Epithelial cell of proximal tubule (primary cell): ENCODE results near the gene PCLO. TPM values are rescaled to one million over a fixed set of nuclear protein-coding genes. Genes with fewer than 3 reads are reported as not detected.

Source experiments
- DNase-seq: peaks from one replicate; pipeline ENCODE4 v3.0.0-alpha.2; 2011; ENCODE audit warnings: low read depth
- H3K4me3 ChIP-seq: 2 replicates; pipeline ENCODE4 v1.5.1; 2011; ENCODE audit warnings: low read depth, mild to moderate bottlenecking, low read length
- total RNA-seq: library from RNA; depleted of rRNA; stranded (reverse); fragments of >200 nt; gene quantifications from 2 replicates; pipeline ENCODE4 v1.2.3, GENCODE V29; 2015
- TF ChIP-seq, protein P1 (sequence below): conservative IDR thresholded peaks from 2 replicates; pipeline ENCODE4 v1.5.1; 2012; ENCODE audit warnings: low read depth, mild to moderate bottlenecking, low read length

The PCLO gene, protein sequence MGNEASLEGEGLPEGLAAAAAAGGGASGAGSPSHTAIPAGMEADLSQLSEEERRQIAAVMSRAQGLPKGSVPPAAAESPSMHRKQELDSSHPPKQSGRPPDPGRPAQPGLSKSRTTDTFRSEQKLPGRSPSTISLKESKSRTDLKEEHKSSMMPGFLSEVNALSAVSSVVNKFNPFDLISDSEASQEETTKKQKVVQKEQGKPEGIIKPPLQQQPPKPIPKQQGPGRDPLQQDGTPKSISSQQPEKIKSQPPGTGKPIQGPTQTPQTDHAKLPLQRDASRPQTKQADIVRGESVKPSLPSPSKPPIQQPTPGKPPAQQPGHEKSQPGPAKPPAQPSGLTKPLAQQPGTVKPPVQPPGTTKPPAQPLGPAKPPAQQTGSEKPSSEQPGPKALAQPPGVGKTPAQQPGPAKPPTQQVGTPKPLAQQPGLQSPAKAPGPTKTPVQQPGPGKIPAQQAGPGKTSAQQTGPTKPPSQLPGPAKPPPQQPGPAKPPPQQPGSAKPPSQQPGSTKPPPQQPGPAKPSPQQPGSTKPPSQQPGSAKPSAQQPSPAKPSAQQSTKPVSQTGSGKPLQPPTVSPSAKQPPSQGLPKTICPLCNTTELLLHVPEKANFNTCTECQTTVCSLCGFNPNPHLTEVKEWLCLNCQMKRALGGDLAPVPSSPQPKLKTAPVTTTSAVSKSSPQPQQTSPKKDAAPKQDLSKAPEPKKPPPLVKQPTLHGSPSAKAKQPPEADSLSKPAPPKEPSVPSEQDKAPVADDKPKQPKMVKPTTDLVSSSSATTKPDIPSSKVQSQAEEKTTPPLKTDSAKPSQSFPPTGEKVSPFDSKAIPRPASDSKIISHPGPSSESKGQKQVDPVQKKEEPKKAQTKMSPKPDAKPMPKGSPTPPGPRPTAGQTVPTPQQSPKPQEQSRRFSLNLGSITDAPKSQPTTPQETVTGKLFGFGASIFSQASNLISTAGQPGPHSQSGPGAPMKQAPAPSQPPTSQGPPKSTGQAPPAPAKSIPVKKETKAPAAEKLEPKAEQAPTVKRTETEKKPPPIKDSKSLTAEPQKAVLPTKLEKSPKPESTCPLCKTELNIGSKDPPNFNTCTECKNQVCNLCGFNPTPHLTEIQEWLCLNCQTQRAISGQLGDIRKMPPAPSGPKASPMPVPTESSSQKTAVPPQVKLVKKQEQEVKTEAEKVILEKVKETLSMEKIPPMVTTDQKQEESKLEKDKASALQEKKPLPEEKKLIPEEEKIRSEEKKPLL (N-terminal part only)
- total RNA-seq, result 0.58 TPM in 2 replicates

DNA sequence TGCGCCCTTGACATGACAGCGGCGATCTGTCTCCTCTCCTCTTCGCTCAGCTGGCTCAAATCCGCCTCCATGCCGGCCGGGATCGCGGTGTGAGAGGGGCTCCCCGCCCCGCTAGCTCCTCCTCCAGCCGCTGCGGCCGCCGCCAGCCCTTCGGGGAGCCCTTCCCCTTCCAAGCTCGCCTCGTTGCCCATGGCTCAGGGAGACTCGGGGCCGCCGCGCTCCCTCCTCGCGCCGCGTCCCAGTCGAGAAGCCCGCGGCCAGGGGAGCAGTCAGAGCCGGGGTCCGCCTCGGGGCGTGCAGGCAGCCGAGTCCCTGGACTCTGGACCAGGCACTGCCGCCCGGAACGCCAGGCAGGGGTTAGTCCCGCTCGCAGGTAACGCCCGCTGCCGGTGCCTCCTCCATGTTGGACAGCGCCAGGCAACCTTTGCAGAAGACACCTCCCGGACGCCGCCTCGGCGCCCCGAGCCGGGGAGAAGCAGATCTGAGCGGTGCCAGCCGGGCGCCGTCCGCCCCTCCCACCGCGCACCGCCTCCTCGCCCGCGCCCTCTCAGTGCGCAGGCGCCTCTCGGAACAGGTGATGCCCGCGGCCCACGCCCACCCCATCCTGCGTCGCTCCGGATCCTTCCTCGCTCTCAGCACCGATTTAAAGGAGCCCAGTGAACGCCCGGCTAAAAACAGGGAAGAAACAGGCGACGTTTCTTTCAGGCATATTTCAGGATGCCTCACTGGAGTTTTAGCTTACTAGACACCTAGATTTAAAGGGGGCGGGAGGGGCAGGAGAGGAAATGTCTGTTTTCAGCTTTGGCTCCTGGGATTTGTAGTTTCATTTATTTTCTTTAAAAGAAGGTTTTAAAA lies at the start of gene PCLO:
Gene PCLO (minus strand): TSS at position 483 of the 855 bp plus-strand sequence. CDS start 292 bp downstream, at position 191.
- TF ChIP-seq, protein P1, sequence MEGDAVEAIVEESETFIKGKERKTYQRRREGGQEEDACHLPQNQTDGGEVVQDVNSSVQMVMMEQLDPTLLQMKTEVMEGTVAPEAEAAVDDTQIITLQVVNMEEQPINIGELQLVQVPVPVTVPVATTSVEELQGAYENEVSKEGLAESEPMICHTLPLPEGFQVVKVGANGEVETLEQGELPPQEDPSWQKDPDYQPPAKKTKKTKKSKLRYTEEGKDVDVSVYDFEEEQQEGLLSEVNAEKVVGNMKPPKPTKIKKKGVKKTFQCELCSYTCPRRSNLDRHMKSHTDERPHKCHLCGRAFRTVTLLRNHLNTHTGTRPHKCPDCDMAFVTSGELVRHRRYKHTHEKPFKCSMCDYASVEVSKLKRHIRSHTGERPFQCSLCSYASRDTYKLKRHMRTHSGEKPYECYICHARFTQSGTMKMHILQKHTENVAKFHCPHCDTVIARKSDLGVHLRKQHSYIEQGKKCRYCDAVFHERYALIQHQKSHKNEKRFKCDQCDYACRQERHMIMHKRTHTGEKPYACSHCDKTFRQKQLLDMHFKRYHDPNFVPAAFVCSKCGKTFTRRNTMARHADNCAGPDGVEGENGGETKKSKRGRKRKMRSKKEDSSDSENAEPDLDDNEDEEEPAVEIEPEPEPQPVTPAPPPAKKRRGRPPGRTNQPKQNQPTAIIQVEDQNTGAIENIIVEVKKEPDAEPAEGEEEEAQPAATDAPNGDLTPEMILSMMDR, result no peak
- peak within 1 kb of the TSS; percentile 78 for H3K4me3 ChIP-seq
- peak; percentile 53 for DNase-seq

DNA sequence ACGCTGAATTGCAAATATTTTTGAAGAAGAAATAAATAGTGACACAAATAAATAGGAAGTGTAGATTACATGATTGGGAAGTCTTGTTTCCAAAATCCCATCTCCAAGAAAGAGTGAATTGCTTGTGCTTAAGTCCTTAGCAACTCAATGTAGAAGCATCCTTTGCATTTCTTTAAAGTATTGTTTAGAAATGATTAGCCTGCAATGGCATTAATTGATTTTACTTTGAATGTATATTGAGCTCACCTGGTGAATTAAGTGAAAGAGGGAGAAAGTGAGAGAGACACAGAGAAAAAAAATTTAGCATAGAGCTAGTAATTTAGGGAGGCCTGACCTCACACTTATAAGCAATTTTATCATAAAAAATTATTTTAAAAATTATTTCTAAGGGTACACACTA lies 49.0 kb upstream of the PCLO start:
- no peak for DNase-seq
- TF ChIP-seq, protein P1, result no peak
- H3K4me3 ChIP-seq, result no peak overlapping the region

DNA sequence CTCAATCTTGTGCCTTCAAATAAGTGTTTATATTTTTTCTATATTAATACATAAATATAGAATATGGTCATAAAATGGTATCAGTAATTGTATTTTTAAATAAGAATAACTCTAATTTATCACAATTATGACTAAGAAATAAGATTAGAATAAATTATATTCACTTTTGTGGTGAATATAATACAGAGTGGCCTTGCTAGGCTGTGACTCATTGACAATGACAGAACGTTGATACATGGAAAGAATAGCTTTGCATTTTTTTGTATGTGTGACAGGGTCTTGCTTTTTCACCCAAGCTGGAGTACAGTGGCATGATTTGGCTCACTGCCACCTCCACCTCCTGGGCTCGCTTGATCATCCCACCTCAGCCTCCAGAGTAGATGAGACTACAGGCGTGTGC lies 47.8 kb upstream of the PCLO start:
- no peak for DNase-seq
- TF ChIP-seq, protein P1, result no peak
- H3K4me3 ChIP-seq, result no peak overlapping the region

DNA sequence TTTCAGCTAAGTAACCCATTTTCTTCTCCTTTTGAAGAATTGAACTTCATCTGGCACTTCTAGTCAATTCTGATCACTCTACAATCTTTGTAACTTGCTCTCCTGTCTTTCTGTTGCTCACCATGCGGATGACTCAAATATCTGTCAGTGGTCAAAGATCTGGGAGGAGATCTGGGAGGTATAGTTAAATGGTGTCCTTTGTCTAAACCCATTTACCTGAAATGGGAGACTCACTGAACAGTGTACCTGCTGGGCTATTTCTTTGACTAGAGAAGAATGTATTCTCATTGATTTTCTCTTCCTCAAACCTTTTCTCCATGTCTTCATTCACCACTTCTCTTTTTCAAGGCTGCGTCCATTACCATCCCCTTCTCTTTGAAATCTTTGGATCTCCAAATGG lies 42.0 kb upstream of the PCLO start:
- DNase-seq, result no peak
- no peak overlapping the region for H3K4me3 ChIP-seq
- TF ChIP-seq, protein P1, result no peak

DNA sequence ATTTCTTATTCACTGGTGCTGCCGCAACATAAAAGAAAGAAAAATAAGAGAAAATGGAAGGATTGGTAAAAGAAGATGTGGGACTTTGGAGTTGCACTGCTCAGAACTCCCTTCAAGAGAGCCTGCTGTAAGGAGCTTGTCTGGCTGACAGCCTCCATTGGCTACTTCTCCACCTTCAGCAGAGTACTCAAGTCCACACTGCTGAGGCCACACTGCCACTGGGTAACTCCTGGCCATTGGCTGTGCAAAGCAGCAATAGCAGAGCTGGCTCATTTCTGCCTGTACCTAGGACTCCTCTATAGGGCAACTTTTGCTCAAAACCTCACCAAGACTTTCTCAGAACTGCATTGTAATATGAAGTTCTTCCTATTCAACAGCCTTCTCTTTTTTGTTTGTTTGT lies 38.7 kb upstream of the PCLO start:
- TF ChIP-seq, protein P1, result no peak
- no peak for DNase-seq
- H3K4me3 ChIP-seq, result no peak overlapping the region
